WTC11 (cell line): ENCODE measurements around the gene IRF7. TPM values are rescaled to one million over a fixed set of nuclear protein-coding genes. Genes with fewer than 3 reads are reported as not detected.

Source experiments
- ATAC-seq: fragments of 200-7000 bp; cut with Tn5 transposase; 2 replicates; pipeline ENCODE4 v1.10.0; 2021; ENCODE audit warnings: mild to moderate bottlenecking, moderate library complexity
- CTCF ChIA-PET: fragments of 300-600 bp; sonication (Branson Sonifier 250); formaldehyde crosslinking; loops from one replicate; lab custom pipeline; 2021; ENCODE audit warnings: antibody characterized with exemption; lab: Charles Lee
- POLR2A ChIA-PET: fragments of 350-600 bp; sonication (Branson Sonifier 250); formaldehyde crosslinking; loops from one replicate; lab custom pipeline; 2021; ENCODE audit warnings: antibody characterized with exemption; lab: Charles Lee
- DNase-seq: peaks from one replicate; pipeline ENCODE4 v3.0.0; 2021; ENCODE audit warnings: low spot score
- H3K27ac Mint-ChIP-seq: 2 replicates; pipeline ENCODE4 v1.8.0; 2021; ENCODE audit warnings: mixed read lengths
- H3K27me3 Mint-ChIP-seq: 2 replicates; pipeline ENCODE4 v1.8.0; 2021; ENCODE audit warnings: low read depth, mild to moderate bottlenecking, moderate library complexity, mixed read lengths
- H3K36me3 Mint-ChIP-seq: 2 replicates; pipeline ENCODE4 v1.8.0; 2021; ENCODE audit warnings: mixed read lengths
- H3K4me1 Mint-ChIP-seq: 2 replicates; pipeline ENCODE4 v1.8.0; 2022; ENCODE audit warnings: mixed read lengths
- H3K4me3 Mint-ChIP-seq: 2 replicates; pipeline ENCODE4 v1.8.0; 2021; ENCODE audit warnings: mild to moderate bottlenecking, moderate library complexity, mixed read lengths
- H3K9me3 Mint-ChIP-seq: 2 replicates; pipeline ENCODE4 v1.8.0; 2021; ENCODE audit warnings: mixed read lengths
- ARID4B ChIP-seq: sonication (generic); formaldehyde crosslinking; IDR thresholded peaks from 2 replicates; pipeline ENCODE4 v1.8.0; 2023; ENCODE audit warnings: missing genetic modification reagents, mild to moderate bottlenecking, borderline replicate concordance
- ELF4 ChIP-seq: sonication (generic); formaldehyde crosslinking; IDR thresholded peaks from 2 replicates; pipeline ENCODE4 v1.8.1; 2022; ENCODE audit warnings: low read depth, mild to moderate bottlenecking, moderate library complexity, missing genetic modification reagents
- EMX1 ChIP-seq: fragments of 250-450 bp; sonication (Bioruptor Pico); IDR thresholded peaks from 2 replicates; pipeline ENCODE4 v1.8.0; 2021; ENCODE audit warnings: mild to moderate bottlenecking
- GTF2I ChIP-seq: fragments of 250-450 bp; sonication (Bioruptor Pico); conservative IDR thresholded peaks from 2 replicates; pipeline ENCODE4 v1.4.0; 2021; ENCODE audit warnings: mild to moderate bottlenecking
- MXD4 ChIP-seq: fragments of 250-450 bp; sonication (Bioruptor Pico); IDR thresholded peaks from 2 replicates; pipeline ENCODE4 v1.8.0; 2021; ENCODE audit warnings: mild to moderate bottlenecking, moderate library complexity, borderline replicate concordance
- NFATC4 ChIP-seq: fragments of 250-450 bp; sonication (Bioruptor Pico); IDR thresholded peaks from 2 replicates; pipeline ENCODE4 v1.9.0; 2021; ENCODE audit warnings: mild to moderate bottlenecking
- NFE2L1 ChIP-seq: sonication (generic); formaldehyde crosslinking; IDR thresholded peaks from 2 replicates; pipeline ENCODE4 v1.8.1; 2023; ENCODE audit warnings: missing genetic modification reagents
- SMAD4 ChIP-seq: sonication (generic); formaldehyde crosslinking; IDR thresholded peaks from 2 replicates; pipeline ENCODE4 v1.8.0; 2022; ENCODE audit warnings: mild to moderate bottlenecking, missing genetic modification reagents
- SP1 ChIP-seq: sonication (generic); formaldehyde crosslinking; conservative IDR thresholded peaks from 2 replicates; pipeline ENCODE4 v1.8.1; 2022; ENCODE audit warnings: missing genetic modification reagents
- TP53 ChIP-seq: sonication (generic); formaldehyde crosslinking; IDR thresholded peaks from 2 replicates; pipeline ENCODE4 v1.8.1; 2023; ENCODE audit warnings: mild to moderate bottlenecking, missing genetic modification reagents
- USF2 ChIP-seq: sonication (generic); formaldehyde crosslinking; IDR thresholded peaks from 2 replicates; pipeline ENCODE4 v1.8.1; 2023; ENCODE audit warnings: mild to moderate bottlenecking, missing genetic modification reagents, moderate library complexity
- ZBTB21 ChIP-seq: sonication (generic); formaldehyde crosslinking; IDR thresholded peaks from 2 replicates; pipeline ENCODE4 v1.8.1; 2023; ENCODE audit warnings: mild to moderate bottlenecking, missing genetic modification reagents, borderline replicate concordance
- ZNF121 ChIP-seq: sonication (generic); formaldehyde crosslinking; IDR thresholded peaks from 2 replicates; pipeline ENCODE4 v1.8.0; 2023; ENCODE audit warnings: missing genetic modification reagents
- ZNF138 ChIP-seq: sonication (generic); formaldehyde crosslinking; conservative IDR thresholded peaks from 2 replicates; pipeline ENCODE4 v1.8.1; 2022; ENCODE audit warnings: mild to moderate bottlenecking, moderate library complexity, missing genetic modification reagents
- ZNF219 ChIP-seq: sonication (generic); formaldehyde crosslinking; IDR thresholded peaks from 2 replicates; pipeline ENCODE4 v1.8.0; 2023; ENCODE audit warnings: missing genetic modification reagents, mild to moderate bottlenecking, borderline replicate concordance
- ZNF317 ChIP-seq: sonication (generic); formaldehyde crosslinking; IDR thresholded peaks from 2 replicates; pipeline ENCODE4 v1.8.1; 2023; ENCODE audit warnings: low read depth, mild to moderate bottlenecking, moderate library complexity, missing genetic modification reagents, borderline replicate concordance
- ZNF425 ChIP-seq: fragments of 250-450 bp; sonication (Bioruptor Pico); conservative IDR thresholded peaks from 2 replicates; pipeline ENCODE4 v1.9.0; 2021; ENCODE audit warnings: mild to moderate bottlenecking
- ZNF532 ChIP-seq: fragments of 250-450 bp; sonication (Bioruptor Pico); IDR thresholded peaks from 2 replicates; pipeline ENCODE4 v1.9.0; 2021; ENCODE audit warnings: mild to moderate bottlenecking, borderline replicate concordance
- ZSCAN18 ChIP-seq: fragments of 250-450 bp; sonication (Bioruptor Pico); IDR thresholded peaks from 2 replicates; pipeline ENCODE4 v2.1.2; 2022; ENCODE audit warnings: mild to moderate bottlenecking, moderate library complexity
- total RNA-seq: library from RNA; stranded (reverse); gene quantifications from 3 replicates; pipeline ENCODE4 v1.2.3, GENCODE V29; 2021
- TF ChIP-seq, protein P1 (sequence below): sonication (generic); formaldehyde crosslinking; IDR thresholded peaks from 2 replicates; pipeline ENCODE4 v1.8.0; 2022; ENCODE audit warnings: mild to moderate bottlenecking, missing genetic modification reagents

IRF7 gene
- total RNA-seq, 1 experiment from 2014 or later: 11.1 TPM

DNA sequence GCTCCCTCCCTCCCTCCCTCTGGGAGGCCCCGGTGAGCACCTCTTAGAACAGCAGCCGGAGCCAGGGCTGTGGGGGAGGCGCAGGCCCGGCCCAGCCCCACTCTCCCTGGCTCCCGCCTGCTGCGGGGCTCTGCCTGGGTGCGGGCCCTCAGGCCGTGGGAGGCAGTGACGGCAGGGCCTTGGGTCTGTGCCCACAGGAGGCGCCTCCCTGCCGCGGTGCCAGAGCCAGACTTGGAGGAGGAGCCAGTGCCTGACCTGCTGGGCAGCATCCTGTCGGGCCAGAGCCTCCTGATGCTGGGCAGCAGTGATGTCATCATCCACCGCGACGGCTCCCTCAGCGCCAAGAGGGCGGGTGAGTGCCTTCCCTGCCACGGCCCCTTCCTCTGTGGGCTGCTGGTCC, 9.5 kb downstream of the IRF7 start:
- no peaks in the 10 kb centered on the region for H3K27me3 Mint-ChIP-seq
- POLR2A ChIA-PET: no interaction called here
- CTCF ChIA-PET: interaction anchor here (0.8 to 1.1 kb wide), 2 partner anchors 35 to 57 kb away, joined by 3 read pairs; no protein-coding TSS in a partner anchor
- H3K4me1 Mint-ChIP-seq: no peaks in the 10 kb centered on the region
- TF ChIP-seq SP1 (no peak), EMX1 (no peak), TP53 (no peak), ARID4B (no peak), USF2 (CRISPR knock-in tag) (no peak), ZNF317 (CRISPR knock-in tag) (no peak), NFATC4 (no peak), ZNF121 (no peak), MXD4 (CRISPR knock-in tag) (no peak), ZSCAN18 (CRISPR knock-in tag) (no peak), ZBTB21 (no peak), ZNF219 (CRISPR knock-in tag) (no peak), ELF4 (CRISPR knock-in tag) (no peak), NFE2L1 (CRISPR knock-in tag) (no peak), GTF2I (CRISPR knock-in tag) (no peak), SMAD4 (CRISPR knock-in tag) (no peak), ZNF425 (CRISPR knock-in tag) (no peak), ZNF532 (CRISPR knock-in tag) (no peak), ZNF138 (no peak)
- TF ChIP-seq, protein P1, sequence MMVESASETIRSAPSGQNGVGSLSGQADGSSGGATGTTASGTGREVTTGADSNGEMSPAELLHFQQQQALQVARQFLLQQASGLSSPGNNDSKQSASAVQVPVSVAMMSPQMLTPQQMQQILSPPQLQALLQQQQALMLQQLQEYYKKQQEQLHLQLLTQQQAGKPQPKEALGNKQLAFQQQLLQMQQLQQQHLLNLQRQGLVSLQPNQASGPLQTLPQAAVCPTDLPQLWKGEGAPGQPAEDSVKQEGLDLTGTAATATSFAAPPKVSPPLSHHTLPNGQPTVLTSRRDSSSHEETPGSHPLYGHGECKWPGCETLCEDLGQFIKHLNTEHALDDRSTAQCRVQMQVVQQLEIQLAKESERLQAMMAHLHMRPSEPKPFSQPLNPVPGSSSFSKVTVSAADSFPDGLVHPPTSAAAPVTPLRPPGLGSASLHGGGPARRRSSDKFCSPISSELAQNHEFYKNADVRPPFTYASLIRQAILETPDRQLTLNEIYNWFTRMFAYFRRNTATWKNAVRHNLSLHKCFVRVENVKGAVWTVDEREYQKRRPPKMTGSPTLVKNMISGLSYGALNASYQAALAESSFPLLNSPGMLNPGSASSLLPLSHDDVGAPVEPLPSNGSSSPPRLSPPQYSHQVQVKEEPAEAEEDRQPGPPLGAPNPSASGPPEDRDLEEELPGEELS (CRISPR knock-in tag): no peak
- TF ChIP-seq, all 79 proteins: peak for 0
- ATAC-seq (no peak), DNase-seq (no peak)
- Mint-ChIP-seq H3K9me3 (no peaks in the 10 kb centered on the region), H3K36me3 (peaks cover 46% of the 10 kb centered on the region), H3K27ac (no peak overlapping the region), H3K4me3 (no peak overlapping the region)
